Suprapubic skin (tissue), 4 donors: ENCODE data around the gene PRKCE.

ENCODE experiments used
- CTCF ChIP-seq, 2 donors: fragments of 200-600 bp in 1 of 2; fragments of 450-650 bp in 1 of 2; sonication (generic) in 1 of 2; IDR thresholded peaks; one replicate each; pipeline ENCODE4 v1.5.1; 2016 to 2019; ENCODE audit warnings: antibody characterized with exemption in 2 of 2, mild to moderate bottlenecking in 1 of 2, moderate library complexity in 1 of 2
- POLR2A ChIP-seq, 2 donors: fragments of 450-650 bp; IDR thresholded peaks; one replicate each; pipeline ENCODE4 v1.6.1; 2017; ENCODE audit warnings: antibody characterized with exemption in 2 of 2, mild to moderate bottlenecking in 2 of 2, moderate library complexity in 2 of 2
- POLR2AphosphoS5 ChIP-seq, 3 donors: sonication (generic); formaldehyde crosslinking; IDR thresholded peaks; one replicate each; pipeline ENCODE4 v1.6.1; 2017; ENCODE audit warnings: antibody characterized with exemption in 3 of 3

DNA sequence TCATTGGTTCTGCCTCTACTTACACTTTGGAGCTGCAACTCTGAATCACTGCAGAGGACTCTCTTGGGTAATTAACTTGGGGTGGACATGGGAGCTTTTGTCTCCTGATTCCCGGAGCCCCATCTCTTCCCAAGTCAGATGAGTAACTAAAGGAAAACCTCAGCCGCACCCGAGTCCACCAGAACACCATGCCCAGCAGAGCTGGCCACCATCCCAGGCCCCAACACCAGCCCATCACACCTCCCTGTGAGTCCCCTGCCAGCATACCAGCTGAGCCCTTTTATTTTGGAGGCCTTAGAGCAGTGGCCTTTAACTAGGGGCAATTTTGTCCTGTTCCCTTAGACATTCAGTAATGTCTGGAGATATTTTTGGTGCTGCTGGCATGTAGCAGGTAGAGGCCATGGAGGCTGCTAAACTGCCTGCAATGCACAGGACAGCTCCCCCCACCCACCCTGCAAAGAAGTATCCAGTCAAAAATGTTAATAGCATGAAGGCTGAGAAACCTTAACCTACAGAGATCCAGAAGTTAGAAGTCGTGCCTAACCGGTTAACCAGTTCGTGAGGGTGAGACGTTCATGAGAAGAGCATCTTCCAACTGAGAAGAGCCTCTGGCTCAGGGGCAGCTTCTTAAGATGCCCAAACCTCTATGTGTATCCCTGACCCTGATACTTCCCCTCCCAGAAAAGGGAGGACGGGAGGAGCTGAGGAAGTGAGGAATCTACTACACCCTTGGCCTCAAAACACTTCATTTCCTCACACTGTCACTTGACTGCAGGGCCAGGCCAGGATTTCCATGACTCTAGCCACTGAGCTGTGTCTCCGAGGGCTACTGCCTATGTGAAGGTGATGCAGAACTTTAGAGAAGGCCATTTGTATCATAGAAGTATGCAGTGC is 505.8 kb downstream of the PRKCE start:
- no peak for TF ChIP-seq POLR2A (IDR thresholded peaks at IDR 0.05)
- TF ChIP-seq POLR2AphosphoS5 (IDR thresholded peaks at IDR 0.05): no peak
- TF ChIP-seq CTCF (IDR thresholded peaks at IDR 0.05): no peak
